CD4-positive, CD25-positive, alpha-beta regulatory T cell (primary cell): ENCODE measurements around the gene EMC9. TPM values are rescaled to one million over a fixed set of nuclear protein-coding genes. Genes with fewer than 3 reads are reported as not detected.
A peak's percentile ranks its signal among the peaks of the same experiment; 100 is the strongest.

Experiments used
- ATAC-seq, 2 donors: fragments of 150-1000 bp; cut with Tn5 transposase; one replicate each; pipeline ENCODE4 v1.10.0; 2021; ENCODE audit warnings: low read depth in 2 of 2, moderate number of reproducible peaks in 2 of 2, moderate library complexity in 1 of 2
- DNase-seq, 3 donors: peaks; one replicate each; pipeline versions ENCODE4 v3.0.0 to v3.0.0-alpha.2; 2012 to 2022; ENCODE audit warnings: mixed read lengths in 1 of 3
- H3K27ac ChIP-seq: one replicate; pipeline ENCODE4 v1.7.0; 2013; ENCODE audit warnings: mild to moderate bottlenecking, low read length; ENCODE audit not compliant: insufficient read depth, poor library complexity, severe bottlenecking
- H3K27me3 ChIP-seq: one replicate; pipeline ENCODE4 v1.7.0; 2013; ENCODE audit warnings: low read length; ENCODE audit not compliant: control insufficient read depth, insufficient read depth
- H3K36me3 ChIP-seq: one replicate; pipeline ENCODE4 v1.7.0; 2013; ENCODE audit warnings: mild to moderate bottlenecking, low read length, moderate library complexity; ENCODE audit not compliant: control insufficient read depth, insufficient read depth
- H3K4me1 ChIP-seq: 2 replicates; pipeline ENCODE4 v1.7.0; 2013; ENCODE audit warnings: mild to moderate bottlenecking, low read length; ENCODE audit not compliant: insufficient read depth, control insufficient read depth, poor library complexity, severe bottlenecking
- H3K4me3 ChIP-seq: one replicate; pipeline ENCODE4 v1.7.0; 2013; ENCODE audit warnings: low read depth, mild to moderate bottlenecking, low read length, moderate library complexity
- H3K9me3 ChIP-seq, 2 experiments: 1 replicate in 1 of 2; 2 replicates in 1 of 2; pipeline ENCODE4 v1.7.0; 2013; ENCODE audit warnings: low read length in 2 of 2, mild to moderate bottlenecking in 1 of 2, moderate library complexity in 1 of 2; ENCODE audit not compliant: control insufficient read depth in 2 of 2
- H3K27ac Mint-ChIP-seq, 3 donors: one replicate each; pipeline ENCODE4 v1.8.0; 2020 to 2022; ENCODE audit warnings: mild to moderate bottlenecking in 3 of 3, mixed read lengths in 3 of 3, moderate library complexity in 2 of 3
- H3K27me3 Mint-ChIP-seq: one replicate; pipeline ENCODE4 v1.8.0; 2022; ENCODE audit warnings: mild to moderate bottlenecking, mixed read lengths
- H3K36me3 Mint-ChIP-seq: one replicate; pipeline ENCODE4 v1.8.0; 2020; ENCODE audit warnings: mixed read lengths
- H3K4me1 Mint-ChIP-seq, 4 donors: one replicate each; pipeline ENCODE4 v1.8.0; 2020 to 2022; ENCODE audit warnings: mixed read lengths in 4 of 4, mild to moderate bottlenecking in 1 of 4
- H3K4me3 Mint-ChIP-seq, 4 donors: one replicate each; pipeline ENCODE4 v1.8.0; 2020 to 2022; ENCODE audit warnings: mild to moderate bottlenecking in 4 of 4, mixed read lengths in 4 of 4, moderate library complexity in 3 of 4
- H3K9me3 Mint-ChIP-seq, 7 donors: one replicate each; pipeline ENCODE4 v1.8.0; 2020 to 2022; ENCODE audit warnings: mixed read lengths in 7 of 7, mild to moderate bottlenecking in 3 of 7, moderate library complexity in 2 of 7
- polyA plus RNA-seq, 4 donors: library from polyadenylated mRNA; unstranded; fragments of 300-500 nt; fragmentation: Illumina TruSeq; gene quantifications; one replicate each; pipeline ENCODE4 v1.2.3, GENCODE V29; 2021
- total RNA-seq: library from RNA; stranded (reverse); gene quantifications from one replicate; pipeline ENCODE4 v1.2.3, GENCODE V29; 2022

The EMC9 gene
- total and polyA plus RNA-seq, 5 donors from 2014 or later = 10.7 to 22.5 (median 11.7) TPM

GRCh38 chr14:24123424-24124417 lies 17.7 kb downstream of the EMC9 start:
- no peak overlapping the region for H3K27ac Mint-ChIP-seq
- no peaks in the 10 kb centered on the region for H3K4me1 ChIP-seq
- H3K4me3 ChIP-seq = no peak overlapping the region
- H3K9me3 Mint-ChIP-seq = no peaks in the 10 kb centered on the region
- H3K27me3 Mint-ChIP-seq = no peaks in the 10 kb centered on the region
- DNase-seq (no peak), ATAC-seq (peak; percentile 34 to 36)
- peaks cover 49% of the 10 kb centered on the region for H3K36me3 ChIP-seq
- H3K27ac ChIP-seq = no peak overlapping the region
- H3K9me3 ChIP-seq = no peaks in the 10 kb centered on the region
- H3K4me1 Mint-ChIP-seq = peaks cover 0 to 11% (median 0%) of the 10 kb centered on the region in 4 donors
- peaks cover 32% of the 10 kb centered on the region for H3K36me3 Mint-ChIP-seq
- no peak overlapping the region for H3K4me3 Mint-ChIP-seq
- no peaks in the 10 kb centered on the region for H3K27me3 ChIP-seq

GRCh38 chr14:24122898-24123297 lies 18.5 kb downstream of the EMC9 start:
- no peak overlapping the region for H3K4me3 Mint-ChIP-seq
- DNase-seq = no peak
- no peaks in the 10 kb centered on the region for H3K4me1 ChIP-seq
- no peaks in the 10 kb centered on the region for H3K9me3 ChIP-seq
- no peak overlapping the region for H3K4me3 ChIP-seq
- peaks cover 58% of the 10 kb centered on the region for H3K36me3 ChIP-seq
- peaks cover 0 to 16% (median 3%) of the 10 kb centered on the region in 4 donors for H3K4me1 Mint-ChIP-seq
- no peak for ATAC-seq
- H3K36me3 Mint-ChIP-seq = peaks cover 40% of the 10 kb centered on the region
- no peaks in the 10 kb centered on the region for H3K27me3 ChIP-seq
- H3K27ac ChIP-seq = no peak overlapping the region
- H3K27me3 Mint-ChIP-seq = no peaks in the 10 kb centered on the region
- no peaks in the 10 kb centered on the region for H3K9me3 Mint-ChIP-seq
- H3K27ac Mint-ChIP-seq = no peak overlapping the region

- no peak overlapping the region for H3K27ac ChIP-seq
- no peak overlapping the region for H3K4me3 ChIP-seq
- Mint-ChIP-seq H3K36me3 (peaks cover 44% of the 10 kb centered on the region), H3K27ac (no peak overlapping the region), H3K4me1 (peaks cover 0 to 19% (median 5%) of the 10 kb centered on the region in 4 donors), H3K4me3 (no peak overlapping the region), H3K9me3 (no peaks in the 10 kb centered on the region), H3K27me3 (no peaks in the 10 kb centered on the region)
- H3K27me3 ChIP-seq = no peaks in the 10 kb centered on the region
- peaks cover 63% of the 10 kb centered on the region for H3K36me3 ChIP-seq
- no peak for ATAC-seq
- peaks cover under 1% of the 10 kb centered on the region for H3K4me1 ChIP-seq
- DNase-seq = no peak
- H3K9me3 ChIP-seq = no peaks in the 10 kb centered on the region
Measured at GRCh38 chr14:24122416-24122815, 19.0 kb downstream of the EMC9 start.

GRCh38 chr14:24121210-24121609 lies 20.2 kb downstream of the EMC9 start:
- no peak overlapping the region for H3K4me3 Mint-ChIP-seq
- H3K36me3 ChIP-seq = peaks cover 70% of the 10 kb centered on the region
- H3K4me1 Mint-ChIP-seq = peaks cover 6 to 31% (median 13%) of the 10 kb centered on the region in 4 donors
- no peak overlapping the region for H3K4me3 ChIP-seq
- peaks cover 51% of the 10 kb centered on the region for H3K36me3 Mint-ChIP-seq
- no peaks in the 10 kb centered on the region for H3K27me3 Mint-ChIP-seq
- ATAC-seq (no peak), DNase-seq (no peak)
- no peak overlapping the region for H3K27ac ChIP-seq
- no peaks in the 10 kb centered on the region for H3K27me3 ChIP-seq
- H3K9me3 ChIP-seq = no peaks in the 10 kb centered on the region
- no peaks in the 10 kb centered on the region for H3K9me3 Mint-ChIP-seq
- H3K27ac Mint-ChIP-seq = no peak overlapping the region
- H3K4me1 ChIP-seq = peaks cover 13% of the 10 kb centered on the region

GRCh38 chr14:24119691-24120090 lies 21.7 kb downstream of the EMC9 start:
- Histone ChIP-seq H3K9me3 (no peaks in the 10 kb centered on the region), H3K27ac (no peak overlapping the region), H3K36me3 (peaks cover 70% of the 10 kb centered on the region), H3K27me3 (no peaks in the 10 kb centered on the region), H3K4me3 (no peak overlapping the region), H3K4me1 (peaks cover 24% of the 10 kb centered on the region)
- Mint-ChIP-seq H3K27ac (no peak overlapping the region), H3K27me3 (no peaks in the 10 kb centered on the region), H3K4me1 (peaks cover 6 to 44% (median 23%) of the 10 kb centered on the region in 4 donors), H3K36me3 (peaks cover 48% of the 10 kb centered on the region), H3K4me3 (peak overlapping the region in 2 of 4 donors; percentile 53 to 68), H3K9me3 (no peaks in the 10 kb centered on the region)
- DNase-seq (no peak), ATAC-seq (no peak)

- no peaks in the 10 kb centered on the region for H3K9me3 Mint-ChIP-seq
- H3K27me3 Mint-ChIP-seq = no peaks in the 10 kb centered on the region
- H3K27me3 ChIP-seq = no peaks in the 10 kb centered on the region
- DNase-seq = no peak
- no peak overlapping the region for H3K27ac ChIP-seq
- H3K4me1 Mint-ChIP-seq = peaks cover 6 to 46% (median 23%) of the 10 kb centered on the region in 4 donors
- H3K4me3 ChIP-seq = peak overlapping the region; percentile 96
- H3K27ac Mint-ChIP-seq = no peak overlapping the region
- H3K4me1 ChIP-seq = peaks cover 31% of the 10 kb centered on the region
- H3K4me3 Mint-ChIP-seq = peak overlapping the region in 1 of 4 donors; percentile 21
- H3K9me3 ChIP-seq = no peaks in the 10 kb centered on the region
- ATAC-seq = no peak
- H3K36me3 ChIP-seq = peaks cover 51% of the 10 kb centered on the region
- peaks cover 31% of the 10 kb centered on the region for H3K36me3 Mint-ChIP-seq
Measured at GRCh38 chr14:24117179-24117578, 24.2 kb downstream of the EMC9 start.

- peaks cover 31% of the 10 kb centered on the region for H3K4me1 ChIP-seq
- peak overlapping the region; percentile 92 to 97 (median 94) for H3K4me3 Mint-ChIP-seq
- no peaks in the 10 kb centered on the region for H3K27me3 Mint-ChIP-seq
- DNase-seq (no peak), ATAC-seq (no peak)
- peaks cover 6 to 47% (median 23%) of the 10 kb centered on the region in 4 donors for H3K4me1 Mint-ChIP-seq
- H3K27ac Mint-ChIP-seq = peak overlapping the region; percentile 98 to 100 (median 100)
- peaks cover 44% of the 10 kb centered on the region for H3K36me3 ChIP-seq
- H3K36me3 Mint-ChIP-seq = peaks cover 27% of the 10 kb centered on the region
- H3K4me3 ChIP-seq = peak overlapping the region; percentile 96
- H3K9me3 ChIP-seq = no peaks in the 10 kb centered on the region
- no peaks in the 10 kb centered on the region for H3K9me3 Mint-ChIP-seq
- no peaks in the 10 kb centered on the region for H3K27me3 ChIP-seq
- peak overlapping the region; percentile 100 for H3K27ac ChIP-seq
Measured at GRCh38 chr14:24116128-24116814, 25.1 kb downstream of the EMC9 start.
